GM10248 (cell line): ENCODE measurements around the gene JSRP1.

Experiments used
- CTCF ChIA-PET: fragments of 300-600 bp; sonication (Branson Sonifier 250); formaldehyde crosslinking; extraction: SDS; loops from one replicate; lab custom pipeline; 2021; ENCODE audit warnings: antibody characterized with exemption; lab: Yijun Ruan, JAX
- POLR2A ChIA-PET: fragments of 350-650 bp; sonication (Branson Sonifier 250); formaldehyde crosslinking; extraction: SDS; loops from one replicate; lab custom pipeline; 2020; ENCODE audit warnings: antibody characterized with exemption; lab: Yijun Ruan, JAX
- DNase-seq: peaks from one replicate; pipeline ENCODE4 v3.0.0; 2012; ENCODE audit errors: extremely low spot score
- CTCF ChIP-seq: IDR thresholded peaks from 2 replicates; pipeline ENCODE4 v1.5.1; 2012; ENCODE audit warnings: mild to moderate bottlenecking, low read depth; ENCODE audit errors: extremely low read depth, missing control alignments, control extremely low read depth

JSRP1 gene

GRCh38 chr19:2226840-2227360 is 29.3 kb downstream of the JSRP1 start:
- ChIA-PET CTCF (interaction anchor here (1.3 to 3.7 kb wide), 2 partner anchors 9 to 44 kb away, joined by 3 to 14 read pairs; partner anchors contain the start of gene PLEKHJ1), POLR2A (interaction anchor here (0.6 kb wide), 1 partner anchor 63 kb away, joined by 5 read pairs; the partner anchor contains the start of gene DOT1L)
- no peak for TF ChIP-seq CTCF
- no peak for DNase-seq

- DNase-seq, result no peak
- ChIA-PET POLR2A (no interaction called here), CTCF (interaction anchor here (1.3 to 3.7 kb wide), 3 partner anchors 9 to 68 kb away, joined by 3 to 14 read pairs (median 3); partner anchors contain the start of gene PLEKHJ1)
- no peak for TF ChIP-seq CTCF
Observed at GRCh38 chr19:2226051-2226839, 30.0 kb downstream of the JSRP1 start.

- CTCF ChIA-PET, result interaction anchor here (1.3 to 3.7 kb wide), 2 partner anchors 10 to 68 kb away, joined by 3 to 14 read pairs; partner anchors contain the start of gene PLEKHJ1
- POLR2A ChIA-PET, result interaction anchor here (0.5 kb wide), 1 partner anchor 192 kb away, joined by 3 read pairs; no protein-coding TSS in a partner anchor
- TF ChIP-seq CTCF, result no peak
- no peak for DNase-seq
Observed at GRCh38 chr19:2225415-2226050, 30.7 kb downstream of the JSRP1 start.

GRCh38 chr19:2224754-2225349 is 31.4 kb downstream of the JSRP1 start:
- ChIA-PET CTCF (interaction anchor here (3.7 kb wide), 1 partner anchor 11 kb away, joined by 14 read pairs; the partner anchor contains the start of gene PLEKHJ1), POLR2A (interaction anchor here (0.5 kb wide), 1 partner anchor 193 kb away, joined by 3 read pairs; no protein-coding TSS in a partner anchor)
- no peak for TF ChIP-seq CTCF
- DNase-seq, result no peak

- DNase-seq, result no peak
- TF ChIP-seq CTCF, result no peak
- CTCF ChIA-PET, result interaction anchor here (1.5 kb wide), 1 partner anchor 30 kb away, joined by 3 read pairs; no protein-coding TSS in a partner anchor
- POLR2A ChIA-PET, result no interaction called here
Observed at GRCh38 chr19:2223959-2224358, 32.3 kb downstream of the JSRP1 start.

- TF ChIP-seq CTCF, result no peak
- CTCF ChIA-PET, result interaction anchor here (1.5 kb wide), 1 partner anchor 30 kb away, joined by 3 read pairs; no protein-coding TSS in a partner anchor
- POLR2A ChIA-PET, result no interaction called here
- DNase-seq, result no peak
Observed at GRCh38 chr19:2223391-2223790, 32.8 kb downstream of the JSRP1 start.
